NCI-H82 treated with DMSO at 0.1 percent for 48 hours (cell line): Measurements from ENCODE around the gene SCP2.

Experiments
- DNase-seq: peaks from one replicate; lab custom pipeline; 2025; ENCODE audit not compliant: unreplicated experiment; lab: John Stamatoyannopoulos, UW

The SCP2 gene

GRCh38 chr1:53026254-53026653 is 99.2 kb downstream of the SCP2 start:
- no peak for DNase-seq

- no peak for DNase-seq
Measured at GRCh38 chr1:53031732-53032131, 104.7 kb downstream of the SCP2 start.

- no peak for DNase-seq
Measured at GRCh38 chr1:53037159-53037558, 110.1 kb downstream of the SCP2 start.

GRCh38 chr1:53038566-53038965 is 111.5 kb downstream of the SCP2 start:
- DNase-seq, result no peak

- DNase-seq, result no peak
Measured at GRCh38 chr1:53043271-53043670, 116.2 kb downstream of the SCP2 start.

- DNase-seq, result no peak
Measured at GRCh38 chr1:53044926-53045325, 117.8 kb downstream of the SCP2 start.

- no peak for DNase-seq
Measured at GRCh38 chr1:53046930-53047329, 119.9 kb downstream of the SCP2 start.

- no peak for DNase-seq
Measured at GRCh38 chr1:53047737-53048736, 121.0 kb downstream of the SCP2 start.

GRCh38 chr1:53048960-53049573 is 122.0 kb downstream of the SCP2 start:
- DNase-seq, result peak; percentile 28

GRCh38 chr1:53049574-53049967 is 122.5 kb downstream of the SCP2 start:
- DNase-seq, result no peak

- DNase-seq, result no peak
Measured at GRCh38 chr1:53050310-53050709, 123.2 kb downstream of the SCP2 start.

- peak; percentile 73 for DNase-seq
Measured at GRCh38 chr1:53051676-53052075, 124.6 kb downstream of the SCP2 start.

GRCh38 chr1:53057127-53057526 is 130.1 kb downstream of the SCP2 start:
- peak; percentile 32 for DNase-seq

- DNase-seq, result no peak
Measured at GRCh38 chr1:53060579-53060978, 133.5 kb downstream of the SCP2 start.

- no peak for DNase-seq
Measured at GRCh38 chr1:53061123-53061858, 134.2 kb downstream of the SCP2 start.

GRCh38 chr1:53061859-53062707 is 135.0 kb downstream of the SCP2 start, which contains the start of gene PODN:
PODN (plus strand) TSS chr1:53062213; CDS start chr1:53069856, 7,643 bp downstream.
- no peak for DNase-seq

GRCh38 chr1:53062708-53063591 is 135.9 kb downstream of the SCP2 start:
- no peak for DNase-seq

- no peak for DNase-seq
Measured at GRCh38 chr1:53063744-53064515, 136.9 kb downstream of the SCP2 start.

GRCh38 chr1:53065391-53065790 is 138.3 kb downstream of the SCP2 start:
- DNase-seq, result no peak
